T-helper 1 cell (primary cell): ENCODE data around the gene VASN.
"Not testable (repeated sequence)": the region's sequence is repeated elsewhere in the genome, so short reads cannot be mapped to it uniquely, and the experiment has no call there.

Experiments
- DNase-seq, 5 donors: peaks; one replicate each; pipeline ENCODE4 v3.0.0-alpha.2; 2012 to 2020

The VASN gene

GRCh38 chr16:4337540-4338088 is 34.0 kb upstream of the VASN start:
- DNase-seq = no peak

DNA sequence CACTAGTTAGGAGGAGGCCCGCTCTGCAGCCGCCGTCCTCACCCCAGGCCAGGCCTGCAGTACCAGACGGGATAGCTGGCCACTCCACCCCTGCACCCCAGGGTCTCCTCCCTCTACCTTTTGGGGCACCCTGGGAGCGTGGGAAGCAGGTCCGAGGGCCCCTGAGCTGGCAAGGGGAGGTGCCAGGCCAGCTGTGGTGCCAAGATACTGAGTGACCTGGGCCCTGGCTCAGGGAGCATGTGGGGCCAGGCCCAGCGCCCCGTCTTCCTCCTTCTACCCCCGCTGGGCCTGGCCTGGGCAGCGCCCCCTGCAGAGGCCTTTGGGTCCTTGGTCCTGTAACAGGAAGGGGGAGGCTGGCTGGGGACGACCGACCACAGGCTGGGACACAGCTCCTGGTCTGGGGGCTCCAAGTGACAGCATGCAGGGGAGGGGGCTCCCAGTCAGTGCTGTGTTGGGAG is 33.5 kb upstream of the VASN start:
- no peak for DNase-seq

DNA sequence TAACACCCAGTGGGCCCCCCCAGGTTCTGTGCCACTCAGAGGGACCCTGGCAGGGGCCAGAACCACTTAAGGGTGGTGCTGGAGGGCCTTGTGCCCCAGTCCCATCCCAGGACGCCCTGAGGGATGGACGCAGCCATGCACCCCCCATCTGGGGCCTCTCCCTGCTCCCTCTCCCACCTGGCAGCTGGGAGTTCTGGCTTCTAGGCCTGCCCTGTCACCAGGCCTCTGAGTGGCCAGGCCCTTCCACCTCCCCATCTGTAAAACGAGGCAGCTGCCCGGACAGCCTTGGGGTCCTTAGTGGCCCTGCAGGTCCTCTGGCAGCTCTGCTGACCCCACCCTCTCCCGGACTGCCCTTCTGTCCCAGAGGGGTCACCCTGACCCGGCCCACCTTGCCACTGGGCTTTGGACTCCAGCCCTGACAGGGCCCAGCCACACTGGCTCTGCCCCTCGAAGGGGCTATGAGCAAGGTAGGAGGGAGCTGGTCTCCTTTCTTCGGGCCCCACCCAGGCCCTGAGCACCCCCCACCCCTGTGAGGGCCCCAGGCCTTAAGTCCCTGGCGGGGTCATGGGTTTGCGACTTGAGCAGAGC is 32.8 kb upstream of the VASN start:
- no peak for DNase-seq

DNA sequence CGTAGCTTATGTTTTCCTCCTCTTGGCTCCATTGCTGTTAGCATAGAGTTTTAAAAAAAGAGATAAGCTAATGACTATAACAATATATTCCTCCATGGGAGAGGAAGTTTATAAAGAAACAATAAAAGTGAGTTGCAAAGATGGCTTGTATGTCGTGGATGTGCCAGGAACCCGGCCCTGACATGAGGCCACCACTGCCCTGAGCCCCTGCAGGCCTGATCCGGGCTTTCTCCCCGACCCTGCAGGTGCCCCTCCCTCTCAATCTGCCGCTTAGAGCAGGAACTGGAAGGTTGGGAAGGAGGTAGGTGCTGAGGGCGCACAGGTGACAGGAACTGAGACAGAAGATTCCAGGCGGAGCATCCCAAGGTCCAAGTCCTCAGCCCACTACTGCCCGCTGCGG is 32.2 kb upstream of the VASN start:
- DNase-seq = no peak

GRCh38 chr16:4339909-4340308 is 31.7 kb upstream of the VASN start:
- DNase-seq = no peak

GRCh38 chr16:4340443-4340842 is 31.2 kb upstream of the VASN start:
- DNase-seq = no peak

- DNase-seq = no peak
These were observed 30.4 kb upstream of the VASN start for GRCh38 chr16:4341250-4341649.

DNA sequence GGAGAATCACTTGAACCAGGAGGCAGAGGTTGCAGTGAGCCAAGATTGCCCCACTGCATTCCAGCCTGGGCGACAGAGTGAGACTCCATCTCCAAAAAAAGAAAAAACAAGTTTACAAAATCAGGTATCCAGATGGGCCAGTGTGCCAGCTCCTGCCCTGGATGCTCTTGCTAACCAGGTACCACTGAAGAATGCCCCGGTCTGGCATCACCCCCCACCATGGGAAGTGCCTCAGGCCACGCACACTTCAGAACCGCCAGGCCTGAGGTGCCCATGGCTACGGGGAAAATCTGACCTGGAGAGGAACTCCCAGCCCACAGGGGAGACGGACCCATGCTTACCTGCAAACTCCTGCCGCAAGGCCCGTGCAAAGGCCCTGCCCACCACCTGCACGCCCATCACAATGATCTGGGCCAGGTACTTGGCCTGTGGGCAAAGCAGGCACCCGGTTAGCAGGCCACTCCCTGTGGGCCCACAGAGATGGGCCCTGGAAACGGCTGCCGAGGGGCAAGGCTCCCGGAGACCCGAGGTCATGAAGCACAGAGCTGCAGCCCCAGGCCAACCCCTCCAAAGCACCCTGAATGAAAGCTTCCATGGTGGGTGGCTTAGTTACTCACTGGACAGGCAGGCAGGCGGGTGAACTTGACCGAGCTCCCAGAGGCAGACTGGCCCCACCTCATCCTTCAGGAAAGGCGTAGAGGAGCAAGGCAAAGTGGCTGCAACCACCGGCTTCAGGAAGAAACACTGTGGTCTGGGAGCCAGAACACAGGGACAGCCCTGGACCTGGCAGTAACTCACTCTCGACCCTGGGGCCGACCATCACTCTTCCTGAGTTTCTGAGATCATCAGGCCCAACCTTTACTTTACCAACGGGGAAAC is 28.5 kb upstream of the VASN start:
- DNase-seq = no peak

GRCh38 chr16:4344300-4344982 is 27.2 kb upstream of the VASN start:
- DNase-seq = not testable (repeated sequence)

GRCh38 chr16:4344983-4345835 is 26.4 kb upstream of the VASN start:
- DNase-seq = no peak

GRCh38 chr16:4345836-4346781 is 25.5 kb upstream of the VASN start:
- no peak for DNase-seq

GRCh38 chr16:4347010-4347409 is 24.6 kb upstream of the VASN start:
- no peak for DNase-seq

DNA sequence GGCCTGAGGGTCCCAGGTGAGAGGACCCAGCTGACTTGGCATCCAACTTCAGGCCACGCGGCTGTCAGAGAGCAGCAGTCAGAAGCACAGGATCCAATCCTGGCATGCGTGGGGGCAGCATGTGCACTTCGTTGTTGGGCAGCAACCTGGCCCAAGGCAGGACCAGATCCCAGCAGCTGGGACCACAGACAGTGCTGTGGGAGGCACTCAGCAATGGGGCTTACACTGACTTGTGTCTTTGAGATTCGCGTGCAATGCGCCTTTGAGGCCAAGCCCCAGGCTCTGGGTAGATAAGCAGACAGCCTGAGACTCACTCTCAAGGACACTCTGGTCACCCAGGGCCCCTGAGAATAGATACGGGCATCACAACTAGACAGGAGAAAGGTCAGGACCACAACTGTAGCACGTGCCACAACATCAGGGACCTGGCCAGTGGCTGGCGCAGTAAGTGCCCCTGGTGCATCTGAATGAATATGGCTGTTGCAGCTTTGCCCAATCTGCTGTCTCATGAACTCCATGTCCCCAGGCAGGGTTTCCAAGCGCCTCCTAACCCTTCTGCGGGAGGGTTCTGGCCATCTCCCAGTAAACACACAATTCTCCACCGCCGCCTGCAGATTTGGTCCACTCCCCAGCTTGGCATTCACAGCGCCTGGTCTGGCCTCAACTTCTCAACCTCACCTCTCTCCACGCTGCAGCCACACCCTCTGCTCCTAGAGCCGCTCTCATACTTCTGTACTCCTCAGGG is 23.7 kb upstream of the VASN start:
- no peak for DNase-seq

DNA sequence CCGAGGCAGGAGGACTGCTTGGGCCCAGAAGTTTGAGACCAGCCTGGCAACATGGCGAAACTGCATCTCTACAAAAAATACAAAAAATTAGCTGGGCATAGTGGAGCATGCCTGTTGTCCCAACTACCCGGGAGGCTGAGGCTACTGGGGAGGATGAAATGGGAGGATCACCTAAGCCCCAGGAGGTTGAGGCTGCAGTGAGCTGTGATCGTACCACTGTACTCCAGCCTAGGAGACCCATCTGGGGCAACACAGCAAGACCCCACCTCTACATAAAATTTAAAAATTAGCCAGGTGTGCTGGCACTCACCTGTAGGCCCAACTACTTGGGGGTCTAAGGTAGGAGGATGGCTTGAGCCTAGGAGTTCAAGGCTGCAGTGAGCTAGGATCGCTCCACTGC is 22.3 kb upstream of the VASN start:
- DNase-seq = no peak

DNA sequence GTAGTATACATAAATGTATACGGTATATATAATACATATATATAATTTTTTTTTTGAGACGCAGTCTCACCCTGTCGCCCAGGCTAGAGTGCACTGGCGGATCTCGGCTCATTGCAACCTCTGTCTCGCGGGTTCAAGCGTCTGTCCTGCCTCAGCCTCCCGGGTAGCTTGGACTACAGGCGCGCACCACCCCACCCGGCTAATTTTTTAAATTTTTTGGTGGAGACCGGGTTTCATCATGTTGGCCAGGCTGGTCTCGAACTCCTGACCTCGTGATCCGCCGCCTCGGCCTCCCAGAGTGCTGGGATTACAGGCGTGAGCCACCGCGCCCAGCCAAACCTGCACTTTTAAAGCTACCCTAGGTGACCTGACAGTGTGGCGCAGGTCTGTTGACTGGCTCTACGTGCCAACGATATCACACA is 21.3 kb upstream of the VASN start:
- DNase-seq = no peak

DNA sequence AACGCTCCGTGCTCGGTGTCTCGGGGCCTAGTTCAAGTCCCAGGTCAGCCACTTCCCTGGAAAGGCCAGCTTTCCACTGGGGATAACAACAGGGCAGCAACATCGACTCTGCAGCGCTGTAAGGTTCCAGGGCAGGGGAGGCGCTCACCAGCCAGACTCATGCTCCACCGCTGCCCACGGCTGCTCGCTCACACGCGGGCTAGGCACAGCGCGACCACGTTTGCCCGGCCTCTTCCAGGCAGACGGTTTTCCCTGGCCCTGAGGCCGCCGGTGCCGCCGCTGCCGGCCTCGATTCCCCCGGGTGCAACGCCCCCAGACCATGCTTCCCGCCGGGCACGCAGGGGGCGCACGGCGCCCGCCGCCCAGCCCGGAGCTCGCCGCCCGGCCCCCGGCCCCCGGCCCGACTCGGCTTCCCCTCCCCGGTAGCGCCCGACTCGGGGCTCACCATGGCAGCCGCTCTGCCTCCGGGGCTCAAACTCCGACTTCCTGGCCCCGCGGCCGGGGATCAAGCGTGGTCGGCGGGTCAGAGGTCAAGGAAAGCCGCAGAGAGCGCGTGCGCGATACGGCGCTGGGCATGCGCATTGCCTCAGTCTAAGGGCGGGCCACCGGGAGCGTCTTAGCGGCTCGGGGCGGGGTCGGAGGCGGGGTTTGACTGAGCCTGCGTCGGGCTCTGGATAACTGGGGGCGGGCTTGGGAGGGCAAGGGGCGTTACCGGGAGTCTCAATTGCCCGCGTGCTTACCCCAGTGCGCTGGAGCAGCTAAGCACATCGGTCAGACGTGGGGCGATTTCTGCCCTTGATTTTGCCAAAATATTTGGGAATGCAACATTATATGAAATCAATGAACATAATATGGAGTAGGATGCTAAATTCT is 20.6 kb upstream of the VASN start, which contains the start of gene PAM16:
Gene PAM16 (minus strand): TSS at position 535 of the 873 bp plus-strand sequence. CDS start 87 bp downstream, at position 448.
- DNase-seq = peak; percentile 95 to 97 (median 96)

GRCh38 chr16:4351880-4352279 is 19.8 kb upstream of the VASN start:
- no peak for DNase-seq

DNA sequence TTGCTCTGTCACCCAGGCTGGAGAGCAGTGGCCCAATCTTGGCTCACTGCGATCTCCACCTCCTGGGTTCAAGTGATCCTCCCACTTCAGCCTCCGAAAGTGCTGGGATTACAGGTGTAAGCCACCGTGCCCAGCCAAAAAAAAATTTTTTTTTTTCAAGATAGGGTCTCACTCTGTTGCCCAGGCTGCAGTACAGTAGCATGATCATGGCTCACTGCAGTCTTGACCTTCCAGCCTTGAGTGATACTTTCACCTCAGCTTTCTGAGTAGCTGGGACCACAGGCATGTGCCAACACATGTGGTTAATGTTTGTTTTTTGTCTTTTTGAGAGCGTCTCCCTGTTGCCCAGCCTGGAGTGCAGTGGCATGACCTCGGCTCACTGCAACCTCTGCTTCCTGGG is 18.8 kb upstream of the VASN start:
- no peak for DNase-seq

DNA sequence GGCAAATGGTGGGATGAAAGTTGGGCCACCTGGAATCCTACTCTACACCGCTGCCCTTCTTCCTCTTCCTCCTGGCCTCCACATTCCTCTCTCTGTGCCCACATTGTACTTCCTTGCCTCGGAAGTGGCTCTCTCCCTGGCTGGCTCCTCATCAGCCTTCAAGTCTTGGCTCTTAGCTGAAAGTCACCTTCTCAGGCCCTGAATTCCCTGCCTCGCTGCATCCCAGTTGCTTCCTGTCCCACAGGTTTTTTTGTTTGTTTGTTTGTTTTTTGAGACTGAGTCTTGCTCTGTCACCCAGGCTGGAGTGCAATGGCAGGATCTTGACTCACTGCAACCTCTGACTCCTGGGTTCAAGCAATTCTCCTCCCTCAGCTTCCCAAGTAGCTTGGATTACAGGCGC is 18.0 kb upstream of the VASN start:
- no peak for DNase-seq
